A673 (cell line): Measurements from ENCODE around the gene SPAG9. TPM values are rescaled to one million over a fixed set of nuclear protein-coding genes. Genes with fewer than 3 reads are reported as not detected.
"Not testable (repeated sequence)": the region's sequence is repeated elsewhere in the genome, so short reads cannot be mapped to it uniquely, and the experiment has no call there.

Experiments
- BruUV-seq: library from RNA; stranded (reverse); fragments of 400-500 nt; replicated peaks from 2 replicates; lab custom pipeline; 2021; lab: Mats Ljungman, UMichigan
- CTCF ChIA-PET: fragments of 300-600 bp; sonication (Branson Sonifier 250); formaldehyde crosslinking; loops from one replicate; lab custom pipeline; 2022; ENCODE audit warnings: antibody characterized with exemption; lab: Charles Lee
- POLR2A ChIA-PET: fragments of 300-600 bp; sonication (Branson Sonifier 250); formaldehyde crosslinking; loops from one replicate; lab custom pipeline; 2022; ENCODE audit warnings: antibody characterized with exemption; ENCODE audit not compliant: low non-redundant PET; lab: Charles Lee
- DNase-seq: peaks from one replicate; pipeline ENCODE4 v3.0.0-alpha.2; 2015; ENCODE audit warnings: low spot score
- H3K27ac ChIP-seq: fragments of 200-600 bp; sonication (generic); 2 replicates; pipeline ENCODE4 v1.5.1; 2016; ENCODE audit warnings: mixed run types, low read depth, mild to moderate bottlenecking, mixed read lengths, antibody characterized with exemption, low read length; ENCODE audit not compliant: poor library complexity, severe bottlenecking
- H3K27me3 ChIP-seq: fragments of 200-600 bp; sonication (generic); replicated peaks from 2 replicates; pipeline ENCODE4 v1.6.1; 2017; ENCODE audit warnings: mixed run types, low read depth, mild to moderate bottlenecking, mixed read lengths, antibody characterized with exemption, low read length; ENCODE audit not compliant: insufficient read depth, poor library complexity
- H3K36me3 ChIP-seq: fragments of 200-600 bp; sonication (generic); 2 replicates; pipeline ENCODE4 v1.6.1; 2016; ENCODE audit warnings: mixed run types, mild to moderate bottlenecking, mixed read lengths, antibody characterized with exemption, low read length; ENCODE audit not compliant: insufficient read depth, poor library complexity, severe bottlenecking
- H3K4me1 ChIP-seq: fragments of 200-600 bp; sonication (generic); 2 replicates; pipeline ENCODE4 v1.6.1; 2017; ENCODE audit warnings: mixed run types, mild to moderate bottlenecking, mixed read lengths, antibody characterized with exemption, low read length; ENCODE audit not compliant: insufficient read depth, poor library complexity, severe bottlenecking
- H3K4me3 ChIP-seq: fragments of 200-600 bp; sonication (generic); 2 replicates; pipeline ENCODE4 v1.5.1; 2016; ENCODE audit warnings: low read depth, mixed run types, mild to moderate bottlenecking, mixed read lengths, low read length; ENCODE audit not compliant: poor library complexity, severe bottlenecking
- H3K9me3 ChIP-seq: fragments of 200-600 bp; sonication (generic); 2 replicates; pipeline ENCODE4 v1.6.1; 2016; ENCODE audit warnings: mixed run types, low read depth, mild to moderate bottlenecking, mixed read lengths, antibody characterized with exemption, low read length; ENCODE audit not compliant: poor library complexity, severe bottlenecking
- CTCF ChIP-seq: fragments of 300-800, 200-600 bp; sonication (generic); conservative IDR thresholded peaks from 2 replicates; pipeline ENCODE4 v1.5.1; 2017; ENCODE audit warnings: low read depth, mild to moderate bottlenecking, antibody characterized with exemption, low read length, moderate library complexity, mixed read lengths
- EZH2 ChIP-seq: fragments of 200-600 bp; sonication (generic); IDR thresholded peaks from 2 replicates; pipeline ENCODE4 v1.6.1; 2017; ENCODE audit warnings: borderline replicate concordance, low read depth, mild to moderate bottlenecking, mixed read lengths, antibody characterized with exemption, low read length; ENCODE audit not compliant: poor library complexity, severe bottlenecking
- intact Hi-C: fragments of 100-400 bp; cut with micrococcal nuclease; formaldehyde crosslinking; loops from one replicate; pipeline ENCODE4 v1.10.0; 2022; ENCODE audit not compliant: unreplicated experiment
- total RNA-seq: library from RNA; stranded (reverse); gene quantifications from 2 replicates; pipeline ENCODE4 v1.2.3, GENCODE V29; 2021

The SPAG9 gene
- total RNA-seq, 1 experiment from 2014 or later = 82.0 TPM

GRCh38 chr17:51087072-51087757 lies 33.5 kb downstream of the SPAG9 start:
- ChIA-PET POLR2A (no interaction called here), CTCF (no interaction called here)
- no peak for DNase-seq
- Histone ChIP-seq H3K9me3 (no peaks in the 10 kb centered on the region), H3K27me3 (no peaks in the 10 kb centered on the region), H3K4me3 (no peak overlapping the region), H3K4me1 (peaks cover 19% of the 10 kb centered on the region), H3K27ac (no peak overlapping the region), H3K36me3 (no peaks in the 10 kb centered on the region)
- no TSS peak for BruUV-seq
- TF ChIP-seq CTCF (no peak), EZH2 (no peak)
- intact Hi-C loops = no loop called here

GRCh38 chr17:51085150-51085805 lies 35.4 kb downstream of the SPAG9 start:
- ChIA-PET POLR2A (no interaction called here), CTCF (no interaction called here)
- Histone ChIP-seq H3K4me3 (no peak overlapping the region), H3K36me3 (no peaks in the 10 kb centered on the region), H3K9me3 (no peaks in the 10 kb centered on the region), H3K27ac (no peak overlapping the region), H3K27me3 (no peaks in the 10 kb centered on the region), H3K4me1 (peaks cover 10% of the 10 kb centered on the region)
- no peak for TF ChIP-seq CTCF
- TF ChIP-seq EZH2 = no peak
- intact Hi-C loops = no loop called here
- no TSS peak for BruUV-seq
- DNase-seq = no peak

- no peak for TF ChIP-seq EZH2
- no peak for TF ChIP-seq CTCF
- intact Hi-C loops = no loop called here
- Histone ChIP-seq H3K36me3 (peaks cover 6% of the 10 kb centered on the region), H3K9me3 (no peaks in the 10 kb centered on the region), H3K4me1 (peaks cover 10% of the 10 kb centered on the region), H3K4me3 (no peak overlapping the region), H3K27ac (no peak overlapping the region), H3K27me3 (no peaks in the 10 kb centered on the region)
- CTCF ChIA-PET = no interaction called here
- no TSS peak for BruUV-seq
- no peak for DNase-seq
- POLR2A ChIA-PET = no interaction called here
Measured at GRCh38 chr17:51083981-51084380, 36.7 kb downstream of the SPAG9 start.

GRCh38 chr17:51083364-51083763 lies 37.3 kb downstream of the SPAG9 start:
- BruUV-seq, POLR2A ChIA-PET, H3K4me1 ChIP-seq, DNase-seq, H3K9me3 ChIP-seq, CTCF ChIA-PET, H3K27ac ChIP-seq, intact Hi-C loops, H3K4me3 ChIP-seq, H3K27me3 ChIP-seq: not testable (repeated sequence)
- peaks cover 12% of the 10 kb centered on the region for H3K36me3 ChIP-seq
